IMR-90 (cell line): ENCODE measurements around the gene KCNAB1. TPM values are rescaled to one million over a fixed set of nuclear protein-coding genes. Genes with fewer than 3 reads are reported as not detected.

Experiments
- ATAC-seq: fragments of 200-7000 bp; cut with Tn5 transposase; 2 replicates; pipeline ENCODE4 v1.9.1; 2020; ENCODE audit warnings: low read depth, mild to moderate bottlenecking, moderate library complexity
- BruUV-seq: library from RNA; stranded (reverse); fragments of 400-500 nt; replicated peaks from 2 replicates; lab custom pipeline; 2021; lab: Mats Ljungman, UMichigan
- CTCF ChIA-PET: fragments of 300-600 bp; formaldehyde crosslinking; extraction: SDS; loops from one replicate; lab custom pipeline; 2021; ENCODE audit warnings: antibody characterized with exemption; lab: Yijun Ruan, JAX
- POLR2A ChIA-PET: fragments of 300-600 bp; sonication (Branson Sonifier 250); formaldehyde crosslinking; loops from one replicate; lab custom pipeline; 2022; ENCODE audit warnings: antibody characterized with exemption; ENCODE audit not compliant: unreplicated experiment; lab: Charles Lee
- DNase-seq: peaks from one replicate; pipeline ENCODE4 v3.0.0; 2013
- H2AFZ ChIP-seq: replicated peaks from 2 replicates; pipeline ENCODE3; 2013; ENCODE audit warnings: low read length, mild to moderate bottlenecking; ENCODE audit not compliant: poor library complexity
- H2AK5ac ChIP-seq: 2 replicates; pipeline ENCODE4 v1.6.1; 2013; ENCODE audit warnings: low read depth, low read length, inconsistent platforms
- H2AK9ac ChIP-seq: replicated peaks from 2 replicates; pipeline ENCODE3; 2013; ENCODE audit warnings: mild to moderate bottlenecking, low read depth, low read length, moderate library complexity; ENCODE audit not compliant: poor library complexity
- H2BK120ac ChIP-seq: 2 replicates; pipeline ENCODE4 v1.6.1; 2013; ENCODE audit warnings: low read depth, low read length, inconsistent platforms
- H2BK15ac ChIP-seq: 3 replicates; pipeline ENCODE4 v1.6.1; 2013; ENCODE audit warnings: low read depth, low read length, inconsistent platforms
- H2BK20ac ChIP-seq: 2 replicates; pipeline ENCODE4 v1.6.1; 2013; ENCODE audit warnings: low read depth, mild to moderate bottlenecking, inconsistent platforms, low read length, moderate library complexity
- H2BK5ac ChIP-seq: 2 replicates; pipeline ENCODE4 v1.6.1; 2013; ENCODE audit warnings: mild to moderate bottlenecking, low read depth, low read length, inconsistent platforms; ENCODE audit not compliant: poor library complexity, severe bottlenecking
- H3K14ac ChIP-seq: replicated peaks from 2 replicates; pipeline ENCODE4 v1.6.1; 2013; ENCODE audit warnings: low read depth, low read length, inconsistent platforms
- H3K18ac ChIP-seq: 2 replicates; pipeline ENCODE4 v1.6.1; 2013; ENCODE audit warnings: low read depth, low read length, control low read depth
- H3K23ac ChIP-seq: 2 replicates; pipeline ENCODE4 v1.6.1; 2013; ENCODE audit warnings: low read depth, low read length, inconsistent platforms
- H3K27ac ChIP-seq: 2 replicates; pipeline ENCODE4 v1.5.1; 2013; ENCODE audit warnings: mild to moderate bottlenecking, control low read depth, low read length; ENCODE audit not compliant: insufficient read depth
- H3K27me3 ChIP-seq: 2 replicates; pipeline ENCODE4 v1.6.1; 2013; ENCODE audit warnings: low read length; ENCODE audit not compliant: control insufficient read depth, insufficient read depth
- H3K36me3 ChIP-seq: 2 replicates; pipeline ENCODE4 v1.6.1; 2013; ENCODE audit warnings: low read length, mixed read lengths; ENCODE audit not compliant: control insufficient read depth, insufficient read depth
- H3K4ac ChIP-seq: 2 replicates; pipeline ENCODE4 v1.6.1; 2013; ENCODE audit warnings: low read depth, low read length, inconsistent platforms
- H3K4me1 ChIP-seq: 2 replicates; pipeline ENCODE4 v1.6.1; 2013; ENCODE audit warnings: low read length, mixed read lengths; ENCODE audit not compliant: control insufficient read depth, insufficient read depth
- H3K4me2 ChIP-seq: 2 replicates; pipeline ENCODE4 v1.6.1; 2013; ENCODE audit warnings: low read depth, mild to moderate bottlenecking, control low read depth, low read length, moderate library complexity
- H3K4me3 ChIP-seq: 2 replicates; pipeline ENCODE4 v1.5.1; 2013; ENCODE audit warnings: low read depth, mild to moderate bottlenecking, control low read depth, low read length, moderate library complexity; ENCODE audit not compliant: insufficient read depth
- H3K56ac ChIP-seq: 2 replicates; pipeline ENCODE4 v1.6.1; 2013; ENCODE audit warnings: low read length, inconsistent platforms; ENCODE audit not compliant: insufficient read depth; ENCODE audit errors: extremely low read depth
- H3K79me1 ChIP-seq, 2 experiments: 2 replicates each; pipeline ENCODE4 v1.6.1; 2013; ENCODE audit warnings: low read length in 2 of 2, inconsistent platforms in 1 of 2, low read depth in 1 of 2
- H3K9ac ChIP-seq: 2 replicates; pipeline ENCODE4 v1.6.1; 2013; ENCODE audit warnings: low read depth, low read length, control low read depth
- H3K9me1 ChIP-seq: 2 replicates; pipeline ENCODE4 v1.6.1; 2013; ENCODE audit warnings: low read length, inconsistent platforms; ENCODE audit not compliant: insufficient read depth
- H3K9me3 ChIP-seq: 2 replicates; pipeline ENCODE4 v1.6.1; 2013; ENCODE audit warnings: low read length; ENCODE audit not compliant: control insufficient read depth, insufficient read depth
- H4K20me1 ChIP-seq: 2 replicates; pipeline ENCODE4 v1.6.1; 2013; ENCODE audit warnings: low read length, inconsistent platforms; ENCODE audit not compliant: insufficient read depth
- H4K5ac ChIP-seq: 2 replicates; pipeline ENCODE4 v1.6.1; 2013; ENCODE audit warnings: mild to moderate bottlenecking, low read depth, low read length, control low read depth
- H4K8ac ChIP-seq, 2 experiments: 2 replicates each; pipeline ENCODE4 v1.6.1; 2013; ENCODE audit warnings: low read depth in 2 of 2, low read length in 2 of 2, control low read depth in 1 of 2, inconsistent platforms in 1 of 2
- H4K91ac ChIP-seq: 2 replicates; pipeline ENCODE4 v1.6.1; 2013; ENCODE audit warnings: low read depth, low read length, inconsistent platforms; ENCODE audit not compliant: insufficient read depth
- CTCF ChIP-seq: conservative IDR thresholded peaks from 2 replicates; pipeline ENCODE4 v1.5.1; 2012; ENCODE audit warnings: mild to moderate bottlenecking, low read depth, low read length, improper control_type of control experiment
- RAD21 ChIP-seq: IDR thresholded peaks from 2 replicates; pipeline ENCODE4 v1.6.1; 2012; ENCODE audit warnings: low read length, improper control_type of control experiment
- WGBS, 2 experiments: methylation state at CpG; one replicate each; pipeline versions ENCODE4 v1.1.5 to v1.1.7; 2013; ENCODE audit warnings: missing lambda C conversion rate in 2 of 2; ENCODE audit not compliant: insufficient read length in 1 of 2; ENCODE audit errors: extremely low coverage in 2 of 2; 5-methylcytosine and 5-hydroxymethylcytosine counted together
- dilution Hi-C: fragments of 300-500 bp; cut with HindIII; formaldehyde crosslinking; loops from one replicate; pipeline ENCODE4 v1.14.3; 2018; ENCODE audit warnings: low sequenced_read_pairs; ENCODE audit not compliant: unreplicated experiment
- in situ Hi-C: fragments of 300-500 bp; cut with MboI; formaldehyde crosslinking; loops from 3 replicates; pipeline ENCODE4 v1.14.3; 2019; ENCODE audit warnings: low sequenced_read_pairs, inconsistent platforms, mixed read lengths
- intact Hi-C: fragments of 100-400 bp; cut with micrococcal nuclease; formaldehyde crosslinking; loops from 2 replicates; pipeline ENCODE4 v1.10.0; 2022
- polyA plus RNA-seq, 3 experiments: library from polyadenylated mRNA; depleted of rRNA; stranded (reverse); fragments of >200 nt; gene quantifications; 2 replicates each; pipeline ENCODE4 v1.2.3, GENCODE V29; 2012; ENCODE audit warnings: low replicate concordance in 1 of 3
- total RNA-seq: library from RNA; depleted of rRNA; stranded (reverse); fragments of >200 nt; gene quantifications from 2 replicates; pipeline ENCODE4 v1.2.3, GENCODE V29; 2012

The KCNAB1 gene
- total and polyA plus RNA-seq, 2 of the 4 experiments (the other 2 are of a cell fraction) = under 0.01 to 0.07 TPM

GRCh38 chr3:156576651-156577348 is 456.4 kb downstream of the KCNAB1 start:
- Histone ChIP-seq H4K5ac (no peak overlapping the region), H4K91ac (no peak overlapping the region), H2AK5ac (no peak overlapping the region), H3K18ac (no peak overlapping the region), H3K14ac (no peak overlapping the region), H2BK15ac (no peak overlapping the region), H3K4me1 (no peaks in the 10 kb centered on the region), H3K79me1 (no peaks in the 10 kb centered on the region), H2AK9ac (no peak overlapping the region), H2BK5ac (no peak overlapping the region), H3K4me2 (no peak overlapping the region), H3K9ac (no peak overlapping the region), H3K23ac (no peak overlapping the region), H2AFZ (no peak overlapping the region), H3K56ac (no peak overlapping the region), H2BK20ac (no peak overlapping the region; the same call in 1 of the 2 replicates), H3K9me3 (no peaks in the 10 kb centered on the region), H3K4ac (no peak overlapping the region), H3K4me3 (no peak overlapping the region), H4K8ac (no peak overlapping the region), H2BK120ac (no peak overlapping the region), H3K36me3 (no peaks in the 10 kb centered on the region), H3K27me3 (peaks cover 21% of the 10 kb centered on the region), H4K20me1 (no peaks in the 10 kb centered on the region), H3K27ac (no peak overlapping the region), H3K9me1 (no peaks in the 10 kb centered on the region)
- in situ Hi-C loops (no loop called here), intact Hi-C loops (no loop called here), dilution Hi-C loops (no loop called here)
- ChIA-PET CTCF (no interaction called here), POLR2A (interaction anchor here (0.7 kb wide), 1 partner anchor 22 kb away, joined by 3 read pairs; the partner anchor contains the start of gene SSR3)
- TF ChIP-seq RAD21 = no peak
- TF ChIP-seq CTCF = peak; percentile 11; the same call in 1 of the 2 replicates
- BruUV-seq = no TSS peak
- no peak for DNase-seq
- WGBS, 2 experiments = no CpG with 5 or more reads among the region's 2 CpGs
- no peak for ATAC-seq
